ENCODE measurements around the gene UBR4. TPM values are rescaled to one million over a fixed set of nuclear protein-coding genes. Genes with fewer than 3 reads are reported as not detected.

Gene UBR4
- total and polyA plus RNA-seq, 7 donors: 32.4 to 215 (median 73.5) TPM

DNA sequence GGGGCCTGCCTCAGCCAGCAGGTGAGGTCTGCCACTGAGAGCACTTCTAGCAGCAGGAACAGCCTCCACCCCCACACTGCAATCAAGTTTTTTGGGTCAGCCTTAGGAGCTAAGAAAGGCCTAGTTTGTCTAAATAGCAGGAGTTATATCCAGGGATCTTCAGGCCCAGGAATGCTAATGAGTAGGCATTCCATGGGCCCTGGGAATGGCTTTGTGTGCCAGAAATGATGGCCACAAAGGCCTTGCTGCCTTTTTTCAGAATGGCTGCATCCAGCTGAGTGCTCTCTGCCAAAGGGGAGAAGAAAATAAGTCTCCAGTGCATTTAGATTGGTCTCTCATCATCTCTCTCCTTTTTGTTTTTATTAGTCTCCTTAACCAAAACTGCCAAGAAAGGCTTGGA, 44.4 kb upstream of the UBR4 start:
- Histone ChIP-seq H3K36me3 (peaks cover 0 to 47% (median 28%) of the 10 kb centered on the region in 4 donors), H3K27ac (no peak overlapping the region), H3K27me3 (no peaks in the 10 kb centered on the region), H3K9me3 (no peaks in the 10 kb centered on the region), H3K4me1 (peaks cover 0 to 39% (median 34%) of the 10 kb centered on the region in 4 donors), H3K4me3 (no peak overlapping the region)
- no peak for DNase-seq
- intact Hi-C loops (cut with DNase I): loop anchor here (5.0 kb wide), 1 partner anchor 393 kb away; no protein-coding TSS in a partner anchor
- TF ChIP-seq POLR2AphosphoS5 (IDR thresholded peaks at IDR 0.05) (no peak), EP300 (IDR thresholded peaks at IDR 0.05) (no peak), POLR2A (IDR thresholded peaks at IDR 0.05) (no peak)
- TF ChIP-seq, protein P1, sequence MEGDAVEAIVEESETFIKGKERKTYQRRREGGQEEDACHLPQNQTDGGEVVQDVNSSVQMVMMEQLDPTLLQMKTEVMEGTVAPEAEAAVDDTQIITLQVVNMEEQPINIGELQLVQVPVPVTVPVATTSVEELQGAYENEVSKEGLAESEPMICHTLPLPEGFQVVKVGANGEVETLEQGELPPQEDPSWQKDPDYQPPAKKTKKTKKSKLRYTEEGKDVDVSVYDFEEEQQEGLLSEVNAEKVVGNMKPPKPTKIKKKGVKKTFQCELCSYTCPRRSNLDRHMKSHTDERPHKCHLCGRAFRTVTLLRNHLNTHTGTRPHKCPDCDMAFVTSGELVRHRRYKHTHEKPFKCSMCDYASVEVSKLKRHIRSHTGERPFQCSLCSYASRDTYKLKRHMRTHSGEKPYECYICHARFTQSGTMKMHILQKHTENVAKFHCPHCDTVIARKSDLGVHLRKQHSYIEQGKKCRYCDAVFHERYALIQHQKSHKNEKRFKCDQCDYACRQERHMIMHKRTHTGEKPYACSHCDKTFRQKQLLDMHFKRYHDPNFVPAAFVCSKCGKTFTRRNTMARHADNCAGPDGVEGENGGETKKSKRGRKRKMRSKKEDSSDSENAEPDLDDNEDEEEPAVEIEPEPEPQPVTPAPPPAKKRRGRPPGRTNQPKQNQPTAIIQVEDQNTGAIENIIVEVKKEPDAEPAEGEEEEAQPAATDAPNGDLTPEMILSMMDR (IDR thresholded peaks at IDR 0.05): no peak

DNA sequence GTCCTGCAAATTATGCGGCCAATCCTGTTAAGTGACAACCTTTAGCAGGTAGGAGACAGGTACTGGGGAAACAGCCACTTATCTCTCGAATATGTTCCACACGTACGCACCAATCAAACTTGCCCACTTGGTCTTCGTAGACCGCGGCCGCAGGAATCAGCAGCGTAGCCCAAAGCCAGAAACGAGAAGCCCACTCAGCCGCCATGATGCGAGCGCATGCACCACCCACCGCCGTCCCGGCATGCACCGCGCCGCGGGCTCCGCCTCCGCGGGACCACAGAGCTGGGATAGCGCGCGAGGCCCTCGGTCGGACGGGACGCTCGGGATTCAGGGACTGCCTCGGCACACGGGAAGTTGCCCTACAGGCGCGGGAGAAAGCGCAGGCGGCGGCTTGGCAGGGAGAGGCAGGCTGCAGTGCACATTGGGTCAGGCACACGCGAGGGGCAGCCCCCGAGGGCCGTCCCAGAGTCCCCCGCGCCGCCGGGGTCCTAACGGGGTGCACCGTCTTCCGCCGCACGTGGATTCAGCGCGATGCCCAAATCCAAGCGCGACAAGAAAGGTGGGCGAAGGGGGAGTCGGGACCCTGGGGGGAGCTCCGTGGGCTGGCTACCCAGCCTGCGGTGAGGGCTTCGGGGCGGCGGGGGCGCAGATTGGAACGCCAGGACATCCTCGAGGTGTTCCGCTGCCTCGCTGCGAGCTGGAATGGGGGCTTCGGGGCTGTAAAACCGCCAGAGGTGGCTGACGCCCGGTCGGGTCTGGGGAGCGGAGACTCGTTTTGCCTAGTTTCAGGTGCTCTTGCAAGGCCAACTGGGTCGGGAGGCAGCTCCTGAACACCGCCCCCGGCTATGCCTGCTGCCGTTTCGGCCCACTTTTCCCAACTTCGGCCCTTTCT, 41.5 kb upstream of the UBR4 start, which contains the start of the genes EMC1 and MRTO4:
Gene EMC1 (minus strand): TSS at position 220 of the 892 bp plus-strand sequence. CDS start 15 bp downstream, at position 205.
Gene MRTO4 (plus strand): TSS at position 501 of the 892 bp plus-strand sequence. CDS start 31 bp downstream, at position 532.
- peak; percentile 85 for DNase-seq
- TF ChIP-seq, protein P1 (IDR thresholded peaks at IDR 0.05): no peak
- peak; percentile 56 to 79 (median 71) for TF ChIP-seq POLR2AphosphoS5 (IDR thresholded peaks at IDR 0.05)
- H3K4me1 ChIP-seq: peaks cover 0 to 41% (median 35%) of the 10 kb centered on the region in 4 donors
- WGBS, 2 donors: 0% methylated on average over 81 of the region's 81 CpGs
- intact Hi-C loops (cut with DNase I): loop anchor here (2.0 to 5.0 kb wide), 2 partner anchors 59 to 396 kb away; no protein-coding TSS in a partner anchor
- H3K36me3 ChIP-seq: peaks cover 0 to 18% (median 6%) of the 10 kb centered on the region in 4 donors
- no peaks in the 10 kb centered on the region for H3K27me3 ChIP-seq
- no peaks in the 10 kb centered on the region for H3K9me3 ChIP-seq
- peak within 1 kb of the TSS; percentile 91 to 97 (median 92) for H3K27ac ChIP-seq
- H3K4me3 ChIP-seq: peak within 1 kb of the TSS; percentile 76 to 91 (median 87)

DNA sequence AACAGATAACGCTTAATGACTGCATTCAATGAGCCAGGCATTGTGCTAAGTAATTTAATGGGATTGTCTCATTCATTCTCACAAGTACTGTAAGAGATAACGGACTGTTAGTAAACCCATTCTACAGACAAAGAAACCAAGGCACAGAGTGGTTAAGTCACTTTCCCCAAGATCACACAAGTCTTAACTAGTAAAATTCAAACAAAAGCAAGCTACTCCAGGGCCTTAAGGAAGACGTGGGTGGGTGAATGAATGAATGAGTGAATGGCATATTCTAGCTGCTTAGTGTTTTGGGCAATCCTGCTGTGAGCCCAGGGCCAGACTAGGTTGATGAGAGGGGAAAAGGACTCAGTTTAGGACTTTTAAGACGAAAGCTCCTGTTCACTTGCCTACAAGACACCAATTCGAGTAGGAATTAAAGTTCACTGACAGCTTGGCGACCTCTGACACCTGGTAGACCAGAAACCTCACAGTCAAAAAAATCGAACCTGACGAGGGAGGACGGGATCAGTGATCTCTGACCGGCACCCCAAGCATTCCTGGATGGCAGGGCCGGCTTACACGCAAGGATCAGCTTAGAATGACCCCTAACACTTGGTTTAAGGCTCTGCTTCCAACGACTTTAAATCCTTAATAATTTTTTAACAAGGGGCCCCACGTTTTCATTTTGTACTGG, 40.7 kb upstream of the UBR4 start:
- 9 to 12% methylated on average over 14 of the region's 14 CpGs for WGBS, 2 donors
- DNase-seq: no peak
- peaks cover 0 to 41% (median 35%) of the 10 kb centered on the region in 4 donors for H3K4me1 ChIP-seq
- H3K9me3 ChIP-seq: no peaks in the 10 kb centered on the region
- peaks cover 0 to 10% (median 2%) of the 10 kb centered on the region in 4 donors for H3K36me3 ChIP-seq
- peak overlapping the region; percentile 76 to 91 (median 87) for H3K4me3 ChIP-seq
- peak overlapping the region; percentile 91 to 97 (median 92) for H3K27ac ChIP-seq
- intact Hi-C loops (cut with DNase I): loop anchor here (2.0 to 5.0 kb wide), 2 partner anchors 60 to 397 kb away; no protein-coding TSS in a partner anchor
- TF ChIP-seq POLR2AphosphoS5 (IDR thresholded peaks at IDR 0.05): no peak
- TF ChIP-seq, protein P1 (IDR thresholded peaks at IDR 0.05): no peak
- no peak for TF ChIP-seq EP300 (IDR thresholded peaks at IDR 0.05)
- H3K27me3 ChIP-seq: no peaks in the 10 kb centered on the region

DNA sequence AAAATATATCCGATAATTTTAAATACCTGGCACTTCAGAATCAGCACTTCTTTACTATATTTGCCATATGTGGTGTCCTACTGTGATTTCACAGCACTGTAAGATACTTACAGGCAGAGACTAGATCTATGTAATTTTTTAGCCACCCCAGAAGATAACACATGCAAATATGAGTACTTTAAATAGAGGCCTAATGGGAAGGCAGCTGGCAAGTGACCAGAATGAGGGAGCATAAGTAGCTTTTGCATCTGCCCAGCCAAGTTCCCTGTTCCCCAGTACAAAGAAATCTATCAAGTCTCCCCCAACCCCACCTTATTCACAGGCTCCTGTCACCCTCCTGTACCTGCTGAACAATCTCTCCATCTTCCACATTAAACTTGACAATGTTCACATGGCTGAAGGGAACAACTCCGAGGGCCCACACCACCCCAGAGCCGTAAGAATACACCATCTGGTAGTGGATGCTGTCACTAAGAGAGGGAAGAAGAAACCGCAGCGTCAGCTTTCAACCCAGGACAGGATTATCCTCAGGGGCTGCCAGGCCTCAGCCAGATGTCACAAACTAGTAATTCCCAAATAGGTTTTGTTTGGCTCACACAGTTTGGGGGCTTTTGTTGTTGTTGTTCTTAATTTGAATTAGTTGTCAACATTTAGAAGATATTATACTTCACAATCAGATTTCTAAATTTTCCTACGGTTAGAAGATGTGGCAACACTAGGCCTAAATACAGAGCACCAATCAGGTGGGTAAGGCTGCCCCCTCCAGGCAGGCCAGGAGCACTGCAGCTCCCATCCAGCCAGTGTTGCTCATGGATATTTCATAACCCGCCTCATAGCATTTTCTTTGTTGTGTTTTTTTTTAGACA, 30.8 kb upstream of the UBR4 start:
- Histone ChIP-seq H3K4me3 (no peak overlapping the region), H3K4me1 (peaks cover 0 to 5% (median 2%) of the 10 kb centered on the region in 4 donors), H3K9me3 (no peaks in the 10 kb centered on the region), H3K27ac (peak overlapping the region; percentile 53 to 62 (median 60)), H3K36me3 (peaks cover 33 to 90% (median 58%) of the 10 kb centered on the region in 4 donors), H3K27me3 (no peaks in the 10 kb centered on the region)
- 66 to 72% methylated on average over 7 of the region's 7 CpGs for WGBS, 2 donors
- TF ChIP-seq, protein P1 (IDR thresholded peaks at IDR 0.05): peak; percentile 83 to 95 (median 91)
- peak in 1 of 4 donors; percentile 32 for TF ChIP-seq POLR2AphosphoS5 (IDR thresholded peaks at IDR 0.05)
- TF ChIP-seq POLR2A (IDR thresholded peaks at IDR 0.05): no peak
- no peak for TF ChIP-seq EP300 (IDR thresholded peaks at IDR 0.05)
- intact Hi-C loops (cut with DNase I): loop anchor here (1.0 to 10.0 kb wide), 3 partner anchors 31 to 336 kb away; partner anchors contain the start of genes ALDH4A1 and UBR4
- DNase-seq: peak; percentile 86

Measured in sigmoid colon (tissue), 7 donors.